Measurements from ENCODE around the gene DGKH. TPM values are rescaled to one million over a fixed set of nuclear protein-coding genes. Genes with fewer than 3 reads are reported as not detected.

Gene DGKH
- total and polyA plus RNA-seq, 8 donors, result 9.8 to 17.1 (median 12.0) TPM

GRCh38 chr13:42007844-42008243 is 40.6 kb upstream of the DGKH start:
- intact Hi-C loops (cut with DNase I), result no loop called here
- Histone ChIP-seq H3K27ac (no peak overlapping the region), H3K36me3 (no peaks in the 10 kb centered on the region), H3K27me3 (no peaks in the 10 kb centered on the region), H3K9me3 (no peaks in the 10 kb centered on the region), H3K4me3 (no peak overlapping the region), H3K4me1 (no peaks in the 10 kb centered on the region)
- DNase-seq (no peak), ATAC-seq (peak; percentile 54)
- no peak for TF ChIP-seq CTCF (IDR thresholded peaks at IDR 0.05)

GRCh38 chr13:42009057-42009456 is 39.4 kb upstream of the DGKH start:
- intact Hi-C loops (cut with DNase I), result no loop called here
- no peak for TF ChIP-seq CTCF (IDR thresholded peaks at IDR 0.05)
- Histone ChIP-seq H3K4me1 (no peaks in the 10 kb centered on the region), H3K36me3 (no peaks in the 10 kb centered on the region), H3K27me3 (no peaks in the 10 kb centered on the region), H3K27ac (no peak overlapping the region), H3K4me3 (no peak overlapping the region), H3K9me3 (no peaks in the 10 kb centered on the region)
- ATAC-seq (no peak), DNase-seq (no peak)

GRCh38 chr13:42011601-42012350 is 36.7 kb upstream of the DGKH start:
- H3K27me3 ChIP-seq, result no peaks in the 10 kb centered on the region
- ATAC-seq (peak; percentile 47), DNase-seq (peak in 1 of 4 donors; percentile 13)
- intact Hi-C loops (cut with DNase I), result no loop called here
- no peaks in the 10 kb centered on the region for H3K36me3 ChIP-seq
- no peaks in the 10 kb centered on the region for H3K4me1 ChIP-seq
- H3K27ac ChIP-seq, result no peak overlapping the region
- no peak for TF ChIP-seq CTCF (IDR thresholded peaks at IDR 0.05)
- H3K9me3 ChIP-seq, result no peaks in the 10 kb centered on the region
- no peak overlapping the region for H3K4me3 ChIP-seq

GRCh38 chr13:42014119-42014518 is 34.3 kb upstream of the DGKH start:
- no peak for ATAC-seq
- Histone ChIP-seq H3K27ac (no peak overlapping the region), H3K27me3 (no peaks in the 10 kb centered on the region), H3K4me3 (no peak overlapping the region), H3K4me1 (no peaks in the 10 kb centered on the region), H3K9me3 (no peaks in the 10 kb centered on the region), H3K36me3 (no peaks in the 10 kb centered on the region)
- TF ChIP-seq CTCF (IDR thresholded peaks at IDR 0.05), result no peak
- no peak for DNase-seq
- intact Hi-C loops (cut with DNase I), result no loop called here

- no peaks in the 10 kb centered on the region for H3K4me1 ChIP-seq
- no peaks in the 10 kb centered on the region for H3K36me3 ChIP-seq
- H3K4me3 ChIP-seq, result no peak overlapping the region
- no peak overlapping the region for H3K27ac ChIP-seq
- H3K9me3 ChIP-seq, result no peaks in the 10 kb centered on the region
- no peaks in the 10 kb centered on the region for H3K27me3 ChIP-seq
- ATAC-seq, result no peak
- no peak for DNase-seq
- TF ChIP-seq CTCF (IDR thresholded peaks at IDR 0.05), result no peak
- intact Hi-C loops (cut with DNase I), result no loop called here
Observed at GRCh38 chr13:42017264-42017663, 31.2 kb upstream of the DGKH start.

Measured in left lung (tissue), 10 donors.